ENCODE measurements around the gene HID1.
"Not testable (repeated sequence)": the region's sequence is repeated elsewhere in the genome, so short reads cannot be mapped to it uniquely, and the experiment has no call there.

Gene HID1, protein sequence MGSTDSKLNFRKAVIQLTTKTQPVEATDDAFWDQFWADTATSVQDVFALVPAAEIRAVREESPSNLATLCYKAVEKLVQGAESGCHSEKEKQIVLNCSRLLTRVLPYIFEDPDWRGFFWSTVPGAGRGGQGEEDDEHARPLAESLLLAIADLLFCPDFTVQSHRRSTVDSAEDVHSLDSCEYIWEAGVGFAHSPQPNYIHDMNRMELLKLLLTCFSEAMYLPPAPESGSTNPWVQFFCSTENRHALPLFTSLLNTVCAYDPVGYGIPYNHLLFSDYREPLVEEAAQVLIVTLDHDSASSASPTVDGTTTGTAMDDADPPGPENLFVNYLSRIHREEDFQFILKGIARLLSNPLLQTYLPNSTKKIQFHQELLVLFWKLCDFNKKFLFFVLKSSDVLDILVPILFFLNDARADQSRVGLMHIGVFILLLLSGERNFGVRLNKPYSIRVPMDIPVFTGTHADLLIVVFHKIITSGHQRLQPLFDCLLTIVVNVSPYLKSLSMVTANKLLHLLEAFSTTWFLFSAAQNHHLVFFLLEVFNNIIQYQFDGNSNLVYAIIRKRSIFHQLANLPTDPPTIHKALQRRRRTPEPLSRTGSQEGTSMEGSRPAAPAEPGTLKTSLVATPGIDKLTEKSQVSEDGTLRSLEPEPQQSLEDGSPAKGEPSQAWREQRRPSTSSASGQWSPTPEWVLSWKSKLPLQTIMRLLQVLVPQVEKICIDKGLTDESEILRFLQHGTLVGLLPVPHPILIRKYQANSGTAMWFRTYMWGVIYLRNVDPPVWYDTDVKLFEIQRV

DNA sequence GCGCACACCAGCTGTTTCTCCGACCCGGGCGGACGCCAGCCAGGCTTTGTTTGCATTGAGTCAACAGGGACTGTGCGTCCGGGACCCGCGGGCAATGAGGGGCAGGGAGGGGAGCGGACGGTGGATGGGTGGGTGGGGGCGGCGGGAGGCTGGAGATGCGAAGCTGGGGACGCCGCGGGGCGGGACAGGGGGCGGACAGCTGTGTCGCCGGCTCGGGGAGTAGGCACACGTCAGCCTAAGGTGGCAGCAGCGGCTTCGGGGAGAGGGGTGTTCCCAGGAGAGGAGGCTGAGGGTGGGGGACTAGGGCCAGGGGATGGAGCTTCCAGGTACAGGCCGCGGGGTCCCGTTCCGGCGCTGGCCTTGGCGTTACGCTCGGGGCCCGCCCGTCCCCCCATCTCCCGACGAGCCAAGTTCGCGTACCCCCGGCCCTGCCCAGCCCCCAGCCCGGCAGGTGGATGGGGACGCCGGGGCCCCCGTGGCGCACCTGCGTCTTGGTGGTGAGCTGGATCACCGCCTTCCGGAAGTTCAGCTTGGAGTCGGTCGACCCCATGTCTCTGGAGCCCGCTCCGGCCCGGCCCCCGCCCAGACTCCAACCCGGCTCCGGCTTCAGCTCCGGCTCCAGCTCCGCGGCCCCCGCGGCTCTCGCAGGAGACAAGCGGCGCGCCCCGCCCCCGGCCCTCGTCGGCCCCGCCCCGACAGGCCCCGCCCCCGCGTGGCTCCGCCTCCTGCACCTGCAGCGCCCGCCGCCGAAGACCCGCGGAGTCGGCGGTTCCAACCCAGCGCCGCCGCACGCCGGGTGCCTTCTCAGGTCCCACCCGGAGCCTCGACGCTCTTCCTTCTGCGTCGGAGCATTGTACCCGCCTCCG lies at the start of gene HID1:
TSS of gene HID1 (minus strand) at position 653 of the 866 bp plus-strand sequence. CDS start at position 550, 103 bp downstream.
- DNase-seq (ENCODE audit: low read depth in 2 of 2): no peak

- no peak for DNase-seq (ENCODE audit: low read depth in 2 of 2)
These were observed 48.0 kb upstream of the HID1 start for GRCh38 chr17:75020331-75021110.

GRCh38 chr17:75019710-75020109 lies 47.2 kb upstream of the HID1 start:
- DNase-seq (ENCODE audit: low read depth in 2 of 2): no peak

DNA sequence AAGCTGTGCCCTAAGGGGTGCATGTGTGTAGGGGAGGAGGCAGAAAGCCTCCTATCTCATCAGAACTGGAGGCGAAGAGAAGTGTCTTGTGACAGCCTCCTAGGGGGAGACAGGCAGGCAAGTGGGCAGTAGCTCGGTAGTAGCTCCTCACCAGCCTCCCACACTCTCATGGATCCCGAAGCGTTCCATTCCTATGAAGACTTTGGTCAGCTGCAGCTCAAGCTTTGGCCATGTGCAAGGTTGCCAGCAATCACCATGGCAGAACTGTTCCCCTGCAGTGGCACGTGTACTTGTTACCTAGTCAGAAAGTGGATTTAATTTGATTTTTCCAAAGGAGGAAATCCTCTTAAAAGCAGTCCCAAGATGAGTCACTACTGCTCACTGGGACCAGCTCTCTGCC lies 46.6 kb upstream of the HID1 start:
- no peak for DNase-seq (ENCODE audit: low read depth in 2 of 2)

- no peak for DNase-seq (ENCODE audit: low read depth in 2 of 2)
These were observed 40.6 kb upstream of the HID1 start for GRCh38 chr17:75013092-75013559.

GRCh38 chr17:75012346-75013091 lies 40.0 kb upstream of the HID1 start, which contains the start of gene MRPL58:
Gene MRPL58 (plus strand): TSS chr17:75012670. CDS start chr17:75012687, 17 bp downstream.
- DNase-seq (ENCODE audit: low read depth in 2 of 2): peak in 1 of 2 experiments; percentile 56

GRCh38 chr17:75012096-75012345 lies 39.5 kb upstream of the HID1 start:
- no peak for DNase-seq (ENCODE audit: low read depth in 2 of 2)

DNA sequence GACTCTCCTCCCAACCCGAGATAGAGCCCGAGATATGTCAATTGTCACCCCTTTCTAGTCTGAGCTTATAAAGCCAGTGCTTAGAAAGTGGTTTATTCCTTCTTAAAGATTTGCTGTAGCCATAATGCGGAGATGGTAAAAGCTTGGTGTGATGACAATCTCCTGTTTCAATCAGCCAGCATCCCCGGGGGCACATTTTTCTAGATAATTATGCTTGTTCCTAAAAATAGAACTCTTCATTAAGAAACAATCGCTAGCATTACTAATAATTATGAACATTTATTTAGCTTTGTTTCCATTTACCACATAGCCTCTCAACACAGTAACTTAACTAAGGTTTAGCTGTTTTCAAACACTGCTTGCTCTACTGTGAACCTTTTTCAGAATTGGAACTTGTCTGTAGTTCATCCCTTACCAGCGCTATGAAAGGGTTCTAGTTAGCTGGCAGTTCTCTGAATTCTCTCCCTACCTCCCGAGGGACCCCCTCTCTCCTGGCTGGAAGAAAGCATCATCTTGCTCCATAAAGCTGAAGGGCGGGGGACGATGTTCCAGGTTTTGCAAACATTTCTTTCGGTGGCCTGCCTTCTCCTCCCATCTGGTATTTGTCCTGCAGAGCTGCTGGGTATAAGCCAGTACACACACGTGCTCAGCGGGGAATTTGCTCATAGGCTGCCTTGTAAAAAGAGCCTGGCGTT lies 39.0 kb upstream of the HID1 start:
- no peak for DNase-seq (ENCODE audit: low read depth in 2 of 2)

DNA sequence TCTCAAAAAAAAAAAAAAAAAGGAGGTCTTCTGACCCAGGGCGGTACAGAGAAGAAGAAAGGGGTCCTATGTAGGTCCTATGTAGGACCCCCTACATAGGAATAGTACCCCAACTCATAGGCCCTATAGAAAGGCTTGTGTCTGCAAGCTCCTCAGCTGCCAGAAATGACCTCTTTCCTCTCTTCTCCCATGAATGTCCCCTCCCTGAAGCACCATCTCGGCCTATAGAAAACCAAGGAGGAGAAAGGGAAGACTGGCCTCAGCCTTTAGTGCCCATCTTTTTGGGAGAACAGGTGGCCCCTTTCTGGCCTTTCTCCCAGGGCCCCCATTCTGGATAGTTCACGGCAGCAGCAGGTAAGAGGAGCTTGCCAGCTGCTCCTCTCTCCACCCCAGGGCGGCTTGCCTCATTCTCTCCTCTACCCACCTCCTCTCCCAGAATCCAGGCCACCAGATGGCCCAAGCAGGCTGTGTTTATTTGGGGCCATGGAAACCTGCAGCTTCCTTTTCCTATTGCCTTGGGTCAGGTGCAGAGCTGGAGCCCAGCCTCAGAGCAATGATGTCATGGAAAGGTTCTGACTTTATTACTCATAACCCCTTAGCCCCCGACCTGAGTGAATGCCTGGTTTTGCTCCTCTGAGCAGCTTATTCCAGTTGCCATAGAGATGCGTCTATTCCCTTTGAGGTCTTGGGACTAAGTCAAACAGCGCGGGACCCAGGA lies 38.3 kb upstream of the HID1 start:
- no peak for DNase-seq (ENCODE audit: low read depth in 2 of 2)

- DNase-seq (ENCODE audit: low read depth in 2 of 2): no peak
These were observed 36.7 kb upstream of the HID1 start for GRCh38 chr17:75009139-75009724.

- DNase-seq (ENCODE audit: low read depth in 2 of 2): no peak
These were observed 35.8 kb upstream of the HID1 start for GRCh38 chr17:75008373-75008772.

DNA sequence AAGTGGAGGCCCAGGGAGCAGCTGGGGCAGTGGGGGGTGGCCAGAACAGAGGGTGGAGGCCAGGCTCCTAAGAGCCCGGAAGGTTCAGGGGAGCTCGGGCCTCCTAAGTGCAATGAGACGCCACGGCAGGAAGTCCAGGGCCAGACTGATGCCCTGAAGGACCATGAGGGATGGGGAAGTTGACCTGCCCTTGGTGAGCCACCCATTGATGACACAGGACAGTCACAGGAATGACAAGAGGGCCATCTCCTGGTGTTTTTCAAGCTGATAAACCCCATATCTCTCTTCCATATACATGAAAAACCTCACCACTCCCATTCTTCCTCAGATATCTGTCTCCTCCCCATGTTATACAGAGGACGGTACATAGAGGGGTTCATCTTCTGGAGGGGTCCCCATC lies 34.1 kb upstream of the HID1 start:
- no peak for DNase-seq (ENCODE audit: low read depth in 2 of 2)

DNA sequence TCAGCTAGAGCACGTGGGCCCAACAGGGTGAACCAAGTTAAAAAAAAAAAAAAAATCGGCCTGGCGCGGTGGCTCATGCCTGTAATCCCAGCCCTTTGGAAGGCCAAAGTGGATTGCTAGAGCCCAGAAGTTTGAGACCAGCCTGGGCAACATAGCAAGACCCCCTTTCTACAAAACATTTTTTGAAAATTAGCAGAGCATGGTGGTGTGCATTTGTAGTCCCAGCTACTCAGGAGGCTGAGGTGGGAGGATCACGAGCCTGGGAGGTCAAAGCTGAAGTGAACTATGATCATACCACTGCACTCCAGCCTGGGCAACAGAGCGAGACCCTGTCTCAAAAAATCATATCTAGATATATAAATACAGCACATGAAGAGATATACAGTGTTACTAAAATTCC lies 33.5 kb upstream of the HID1 start:
- DNase-seq (ENCODE audit: low read depth in 2 of 2): not testable (repeated sequence)

- no peak for DNase-seq (ENCODE audit: low read depth in 2 of 2)
These were observed 32.7 kb upstream of the HID1 start for GRCh38 chr17:75005291-75005690.

DNA sequence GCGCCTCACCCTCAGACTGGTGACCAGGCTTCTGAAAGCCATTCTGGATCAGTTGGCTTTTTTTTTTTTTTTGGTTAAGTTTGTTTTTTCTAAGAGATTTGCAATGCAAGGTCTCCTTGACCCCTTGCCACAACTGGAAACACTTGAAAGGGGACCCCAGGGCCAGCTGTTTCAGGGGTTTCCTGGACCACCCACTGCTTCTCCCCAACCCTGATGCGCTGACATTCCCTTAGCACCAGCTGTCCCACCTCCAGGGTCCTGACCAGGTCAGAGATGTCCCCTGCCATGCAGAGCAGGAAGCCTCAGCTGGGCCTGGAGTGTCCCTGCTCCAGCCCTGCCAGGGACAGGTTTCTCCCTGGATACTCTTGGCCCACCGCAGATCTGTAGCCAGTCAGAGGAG lies 31.8 kb upstream of the HID1 start:
- DNase-seq (ENCODE audit: low read depth in 2 of 2): no peak

- DNase-seq (ENCODE audit: low read depth in 2 of 2): no peak
These were observed 31.4 kb upstream of the HID1 start for GRCh38 chr17:75003957-75004355.

- DNase-seq (ENCODE audit: low read depth in 2 of 2): no peak
These were observed 30.8 kb upstream of the HID1 start for GRCh38 chr17:75003070-75003956.

Measured in fibroblast of skin of left biceps (primary cell).